K562 (cell line): ENCODE results near the gene UHRF1. TPM values are rescaled to one million over a fixed set of nuclear protein-coding genes. Genes with fewer than 3 reads are reported as not detected.
"Not testable (repeated sequence)": the region's sequence is repeated elsewhere in the genome, so short reads cannot be mapped to it uniquely, and the experiment has no call there.

Experiments
- ATAC-seq: fragments of 200-7000 bp; cut with Tn5 transposase; 3 replicates; pipeline ENCODE4 v1.9.1; 2020; ENCODE audit warnings: moderate library complexity
- BruUV-seq: library from RNA; stranded (reverse); fragments of 400-500 nt; replicated peaks from 2 replicates; lab custom pipeline; 2021; lab: Mats Ljungman, UMichigan
- CTCF ChIA-PET: fragments of 300-600 bp; formaldehyde crosslinking; extraction: SDS; loops from one replicate; lab custom pipeline; 2021; ENCODE audit warnings: low intra/inter-chr PET ratio; lab: Yijun Ruan, JAX
- POLR2A ChIA-PET: fragments of 300-600, 350-650 bp; sonication (Branson Sonifier 250); formaldehyde crosslinking; extraction: SDS; loops from one replicate; lab custom pipeline; 2021; ENCODE audit warnings: antibody characterized with exemption, inconsistent platforms; lab: Yijun Ruan, JAX
- DNase-seq, 4 experiments: peaks; one replicate each; pipeline versions ENCODE4 v3.0.0 to v3.0.0-alpha.2; 2011 to 2018; ENCODE audit warnings: low spot score in 3 of 4, mixed read lengths in 3 of 4; ENCODE audit errors: extremely low read depth in 1 of 4
- FAIRE-seq: peaks from 2 replicates; lab custom pipeline; 2011; peaks lifted over from hg19 to GRCh38; lab: Jason Lieb, UNC
- H2AFZ ChIP-seq: 2 replicates; pipeline ENCODE4 v1.6.0; 2011; ENCODE audit warnings: low read depth, low read length, control low read depth, inconsistent platforms
- H3K27ac ChIP-seq: fragments of 200-600 bp; 3 replicates; pipeline ENCODE4 v1.8.0; 2011; ENCODE audit warnings: low read depth, mild to moderate bottlenecking, control low read depth, inconsistent platforms, low read length, moderate library complexity, mixed read lengths; ENCODE audit errors: extremely low read depth
- H3K27me3 ChIP-seq, 2 experiments: fragments of 300-600 bp in 1 of 2; 2 replicates in 1 of 2; 3 replicates in 1 of 2; pipeline versions ENCODE4 v1.6.0 to v1.8.0; 2011; ENCODE audit warnings: inconsistent platforms in 2 of 2, low read length in 2 of 2, mild to moderate bottlenecking in 1 of 2, mixed read lengths in 1 of 2, moderate library complexity in 1 of 2; ENCODE audit not compliant: control insufficient read depth in 2 of 2, insufficient read depth in 2 of 2
- H3K36me3 ChIP-seq: fragments of 300-600 bp; 3 replicates; pipeline ENCODE4 v1.8.0; 2011; ENCODE audit warnings: mild to moderate bottlenecking, low read length, inconsistent platforms; ENCODE audit not compliant: control insufficient read depth, insufficient read depth
- H3K4me1 ChIP-seq, 2 experiments: fragments of 200-600 bp in 1 of 2; replicated peaks in 1 of 2; 2 replicates in 1 of 2; 3 replicates in 1 of 2; pipeline versions ENCODE4 v1.5.1 to v1.8.0; 2011; ENCODE audit warnings: inconsistent platforms in 2 of 2, low read length in 2 of 2, mild to moderate bottlenecking in 1 of 2, mixed read lengths in 1 of 2, moderate library complexity in 1 of 2; ENCODE audit not compliant: control insufficient read depth in 2 of 2, insufficient read depth in 2 of 2
- H3K4me2 ChIP-seq: 2 replicates; pipeline ENCODE4 v1.6.1; 2011; ENCODE audit warnings: low read length, control low read depth, inconsistent platforms, mixed read lengths; ENCODE audit not compliant: insufficient read depth
- H3K4me3 ChIP-seq: fragments of 200-600 bp; sonication (generic), shearing (Covaris generic); 2 replicates; pipeline ENCODE4 v1.5.1; 2016; ENCODE audit warnings: control low read depth, inconsistent platforms
- H3K79me2 ChIP-seq: fragments of 200-600 bp; 3 replicates; pipeline ENCODE4 v1.8.0; 2011; ENCODE audit warnings: low read length, inconsistent platforms; ENCODE audit not compliant: control insufficient read depth, insufficient read depth
- H3K9ac ChIP-seq, 2 experiments: 2 replicates each; pipeline versions ENCODE4 v1.6.0 to v1.6.1; 2011; ENCODE audit warnings: low read depth in 2 of 2, low read length in 2 of 2, control low read depth in 1 of 2, inconsistent platforms in 1 of 2, mild to moderate bottlenecking in 1 of 2, mixed read lengths in 1 of 2; ENCODE audit not compliant: insufficient read depth in 1 of 2
- H3K9me1 ChIP-seq: one replicate; pipeline ENCODE4 v1.6.0; 2011; ENCODE audit warnings: inconsistent platforms, mild to moderate bottlenecking, low read length, moderate library complexity; ENCODE audit not compliant: control insufficient read depth, insufficient read depth
- H3K9me3 ChIP-seq: replicated peaks from 2 replicates; pipeline ENCODE4 v1.5.1; 2011; ENCODE audit warnings: low read depth, low read length, inconsistent platforms; ENCODE audit not compliant: control insufficient read depth, insufficient read depth
- H4K20me1 ChIP-seq: replicated peaks from 2 replicates; pipeline ENCODE4 v1.6.1; 2011; ENCODE audit warnings: low read length, inconsistent platforms, mixed read lengths; ENCODE audit not compliant: control insufficient read depth, insufficient read depth
- CAMTA2 ChIP-seq: fragments of 250-450 bp; sonication (Bioruptor Pico); conservative IDR thresholded peaks from 2 replicates; pipeline ENCODE4 v1.5.1; 2022
- ZNF12 ChIP-seq: sonication (generic); formaldehyde crosslinking; IDR thresholded peaks from 2 replicates; pipeline ENCODE4 v1.4.0; 2020; ENCODE audit warnings: mild to moderate bottlenecking, missing genetic modification reagents
- WGBS: fragments of 100-300 bp; shearing (Covaris generic); methylation state at CpG from one replicate; pipeline ENCODE4 v1.1.6; 2016; ENCODE audit warnings: low coverage, mixed read lengths; ENCODE audit not compliant: insufficient coverage; ENCODE audit errors: missing lambda C conversion rate; 5-methylcytosine and 5-hydroxymethylcytosine counted together
- in situ Hi-C: fragments of 300-500 bp; cut with MboI; formaldehyde crosslinking; loops from 4 replicates; pipeline ENCODE4 v1.15.0; 2018; ENCODE audit warnings: inconsistent platforms, mixed read lengths
- intact Hi-C: fragments of 100-400 bp; cut with micrococcal nuclease; formaldehyde crosslinking; loops from 2 replicates; pipeline ENCODE4 v1.14.2; 2022
- polyA plus RNA-seq, 8 experiments: library from polyadenylated mRNA; depleted of rRNA in 4 of 8; stranded (reverse) in 5 of 8; unstranded in 3 of 8; fragments of >200 nt; fragmentation: Nextera tagmentation in 2 of 8; fragmentation: Illumina TruSeq in 1 of 8; extraction: Ambion mirVana in 2 of 8; extraction: Trizol in 1 of 8; gene quantifications; 2 replicates each; pipeline versions ENCODE4 v1.2.1 to v1.2.3, GENCODE V29; 2011 to 2014; ENCODE audit warnings: inconsistent platforms in 1 of 8, missing spikeins in 1 of 8
- total RNA-seq, 7 experiments: library from RNA; depleted of rRNA in 6 of 7; stranded (reverse); fragments of >200 nt in 6 of 7; fragmentation: Illumina TruSeq in 2 of 7; extraction: Trizol in 2 of 7; gene quantifications; 2 replicates each; pipeline versions ENCODE4 v1.2.1 to v1.2.3, GENCODE V29; 2011 to 2021; ENCODE audit warnings: low replicate concordance in 1 of 7

UHRF1 gene
- total and polyA plus RNA-seq, 9 of the 15 experiments (the other 6 are each of a cell fraction or from before 2014, with no cell fraction given) = 6.0 to 101 (median 30.9) TPM

GRCh38 chr19:4974880-4975469, 65.7 kb downstream of the UHRF1 start (continued):
- TF ChIP-seq CAMTA2 (CRISPR knock-in tag) (no peak), ZNF12 (CRISPR knock-in tag) (no peak)

GRCh38 chr19:4975601-4976000, 66.3 kb downstream of the UHRF1 start:
- CTCF ChIA-PET, in situ Hi-C loops, DNase-seq, FAIRE-seq, POLR2A ChIA-PET, ATAC-seq, BruUV-seq, H3K4me2 ChIP-seq, H3K9ac ChIP-seq, intact Hi-C loops, H2AFZ ChIP-seq, H3K27ac ChIP-seq, H3K27me3 ChIP-seq, H3K4me3 ChIP-seq, H3K9me3 ChIP-seq: not testable (repeated sequence)
- H3K79me2 ChIP-seq = peaks cover 88% of the 10 kb centered on the region
- peaks cover 19% of the 10 kb centered on the region; the same call in 2 of the 3 replicates for H3K36me3 ChIP-seq
- WGBS = 94% methylated on average over 10 of the region's 13 CpGs
- H4K20me1 ChIP-seq = peaks cover 63% of the 10 kb centered on the region
- peaks cover 22% of the 10 kb centered on the region for H3K9me1 ChIP-seq
- peaks cover 13 to 58% of the 10 kb centered on the region in 2 experiments; a peak in 4 of 5 replicates for H3K4me1 ChIP-seq
